ENCODE data around the gene ZDHHC16. TPM values are rescaled to one million over a fixed set of nuclear protein-coding genes. Genes with fewer than 3 reads are reported as not detected.
A peak's percentile ranks its signal among the peaks of the same experiment; 100 is the strongest.
"Not testable (repeated sequence)": the region's sequence is repeated elsewhere in the genome, so short reads cannot be mapped to it uniquely, and the experiment has no call there.

The ZDHHC16 gene
- total RNA-seq, 4 donors from 2014 or later: 12.1 to 21.8 (median 16.1) TPM

- no peak overlapping the region for H3K4me3 ChIP-seq (ENCODE audit: low read depth, poor library complexity, severe bottlenecking)
- intact Hi-C loops (cut with DNase I; ENCODE audit: low total_unique reads): no loop called here
- WGBS, 2 donors: 77 to 82% methylated on average over 3 of the region's 3 CpGs
- no peak for TF ChIP-seq POLR2A (IDR thresholded peaks at IDR 0.05)
- TF ChIP-seq CTCF (IDR thresholded peaks at IDR 0.05): no peak
- no peak for DNase-seq (ENCODE audit: low spot score in 2 of 2)
Observed at GRCh38 chr10:97406064-97406463, 39.9 kb upstream of the ZDHHC16 start.

DNA sequence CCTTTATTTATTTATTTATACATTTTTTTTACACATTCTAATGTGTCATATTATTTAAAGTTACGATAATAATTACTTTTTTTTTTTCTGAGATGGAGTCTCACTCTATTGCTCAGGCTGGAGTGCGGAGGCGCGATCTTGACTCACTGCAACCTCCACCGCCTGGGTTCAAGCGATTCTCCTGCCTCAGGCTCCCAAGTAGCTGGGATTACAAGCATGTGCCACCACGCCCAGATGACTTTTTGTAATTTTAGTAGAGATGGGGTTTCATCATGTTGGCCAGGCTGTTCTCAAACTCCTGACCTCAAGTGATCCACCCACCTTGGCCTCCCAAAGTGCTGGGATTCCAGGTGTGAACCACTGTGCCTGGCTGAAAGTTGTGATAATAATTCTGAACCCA is 39.5 kb upstream of the ZDHHC16 start:
- DNase-seq (ENCODE audit: low spot score in 2 of 2); intact Hi-C loops (cut with DNase I; ENCODE audit: low total_unique reads); H3K4me3 ChIP-seq (ENCODE audit: low read depth, poor library complexity, severe bottlenecking): not testable (repeated sequence)
- WGBS, 2 donors: 52 to 63% methylated on average over 7 of the region's 7 CpGs

DNA sequence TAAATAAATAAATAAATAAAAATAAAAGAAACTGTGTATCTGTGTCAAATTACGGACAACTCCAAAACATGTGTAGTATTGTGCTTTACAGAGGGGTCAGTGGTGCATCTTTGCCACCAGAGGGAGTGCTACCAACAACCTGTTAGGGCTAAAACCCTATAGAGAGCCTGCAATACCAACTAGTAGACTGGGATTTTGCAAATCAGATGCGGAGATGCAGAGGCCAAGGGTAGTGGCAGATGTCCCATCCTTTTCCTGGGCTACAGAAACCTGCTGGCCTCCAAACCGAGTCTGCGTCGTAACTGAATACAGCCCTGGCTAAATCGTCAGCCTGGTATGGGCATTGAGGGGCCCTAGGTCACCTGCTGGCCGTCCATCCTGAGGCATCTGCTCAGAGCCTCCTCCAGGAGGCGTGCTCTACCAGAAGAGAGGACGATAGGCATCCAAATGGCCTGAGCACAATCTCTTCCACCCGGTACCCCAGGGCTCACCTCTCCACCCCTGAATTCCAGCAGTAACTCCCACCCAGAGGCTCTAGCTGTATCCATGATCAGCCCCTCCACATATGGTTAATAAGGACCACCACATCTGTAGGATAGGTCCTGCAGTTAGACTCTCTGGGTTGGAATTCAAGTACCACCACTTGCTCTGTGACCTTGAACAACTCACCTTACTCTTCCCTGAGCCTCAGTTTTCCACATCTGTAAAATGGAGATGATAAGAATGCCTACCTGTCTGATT is 38.6 kb upstream of the ZDHHC16 start:
- intact Hi-C loops (cut with DNase I; ENCODE audit: low total_unique reads): no loop called here
- peak in 1 of 2 donors; percentile 88 for DNase-seq (ENCODE audit: low spot score in 2 of 2)
- TF ChIP-seq CTCF (IDR thresholded peaks at IDR 0.05) (peak in 1 of 3 donors; percentile 56), POLR2A (IDR thresholded peaks at IDR 0.05) (no peak)
- 6 to 8% methylated on average over 10 of the region's 10 CpGs for WGBS, 2 donors
- H3K4me3 ChIP-seq (ENCODE audit: low read depth, poor library complexity, severe bottlenecking): no peak overlapping the region

- DNase-seq (ENCODE audit: low spot score in 2 of 2): no peak
- TF ChIP-seq POLR2A (IDR thresholded peaks at IDR 0.05) (no peak), CTCF (IDR thresholded peaks at IDR 0.05) (no peak)
- WGBS, 2 donors: 70 to 83% methylated on average over 2 of the region's 2 CpGs
- H3K4me3 ChIP-seq (ENCODE audit: low read depth, poor library complexity, severe bottlenecking): no peak overlapping the region
- intact Hi-C loops (cut with DNase I; ENCODE audit: low total_unique reads): no loop called here
Observed at GRCh38 chr10:97407952-97408248, 38.1 kb upstream of the ZDHHC16 start.

DNA sequence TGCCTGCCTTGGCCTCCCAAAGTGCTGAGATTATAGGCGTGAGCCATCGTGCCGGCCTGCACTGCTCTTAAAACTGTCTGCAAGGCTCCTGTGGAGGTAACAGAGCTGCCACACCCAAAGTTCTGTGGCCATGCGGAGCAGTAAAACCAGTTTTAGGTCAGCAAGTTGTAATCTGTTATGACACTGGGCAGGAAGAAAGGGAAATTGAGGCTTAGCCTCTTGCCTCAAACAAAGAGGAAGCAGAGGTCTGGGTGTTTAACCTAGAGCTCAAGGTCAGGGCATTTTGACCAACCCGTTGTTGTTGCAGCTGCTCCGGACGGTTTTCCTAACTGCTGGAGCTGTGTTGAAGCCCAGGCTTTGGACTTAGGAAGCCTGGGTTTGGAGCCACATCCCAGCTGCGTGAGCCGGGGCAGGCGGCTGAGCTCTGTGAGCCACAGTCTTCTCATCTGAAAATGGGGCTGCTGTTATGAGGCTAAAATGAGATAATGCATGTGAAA is 37.4 kb upstream of the ZDHHC16 start:
- no peak for TF ChIP-seq POLR2A (IDR thresholded peaks at IDR 0.05)
- TF ChIP-seq CTCF (IDR thresholded peaks at IDR 0.05): no peak
- WGBS, 2 donors: 49 to 51% methylated on average over 10 of the region's 10 CpGs
- no peak for DNase-seq (ENCODE audit: low spot score in 2 of 2)
- H3K4me3 ChIP-seq (ENCODE audit: low read depth, poor library complexity, severe bottlenecking): no peak overlapping the region
- intact Hi-C loops (cut with DNase I; ENCODE audit: low total_unique reads): no loop called here

GRCh38 chr10:97411406-97411805 is 34.6 kb upstream of the ZDHHC16 start:
- no peak overlapping the region for H3K4me3 ChIP-seq (ENCODE audit: low read depth, poor library complexity, severe bottlenecking)
- intact Hi-C loops (cut with DNase I; ENCODE audit: low total_unique reads): no loop called here
- no peak for TF ChIP-seq POLR2A (IDR thresholded peaks at IDR 0.05)
- TF ChIP-seq CTCF (IDR thresholded peaks at IDR 0.05): no peak
- 82 to 83% methylated on average over 4 of the region's 4 CpGs for WGBS, 2 donors
- DNase-seq (ENCODE audit: low spot score in 2 of 2): no peak

All from lower leg skin (tissue), 4 donors.